ENCODE data around the gene IRAG1.

GRCh38 chr11:10680956-10681487, 12.5 kb downstream of the IRAG1 start:
- TF ChIP-seq, protein P1, sequence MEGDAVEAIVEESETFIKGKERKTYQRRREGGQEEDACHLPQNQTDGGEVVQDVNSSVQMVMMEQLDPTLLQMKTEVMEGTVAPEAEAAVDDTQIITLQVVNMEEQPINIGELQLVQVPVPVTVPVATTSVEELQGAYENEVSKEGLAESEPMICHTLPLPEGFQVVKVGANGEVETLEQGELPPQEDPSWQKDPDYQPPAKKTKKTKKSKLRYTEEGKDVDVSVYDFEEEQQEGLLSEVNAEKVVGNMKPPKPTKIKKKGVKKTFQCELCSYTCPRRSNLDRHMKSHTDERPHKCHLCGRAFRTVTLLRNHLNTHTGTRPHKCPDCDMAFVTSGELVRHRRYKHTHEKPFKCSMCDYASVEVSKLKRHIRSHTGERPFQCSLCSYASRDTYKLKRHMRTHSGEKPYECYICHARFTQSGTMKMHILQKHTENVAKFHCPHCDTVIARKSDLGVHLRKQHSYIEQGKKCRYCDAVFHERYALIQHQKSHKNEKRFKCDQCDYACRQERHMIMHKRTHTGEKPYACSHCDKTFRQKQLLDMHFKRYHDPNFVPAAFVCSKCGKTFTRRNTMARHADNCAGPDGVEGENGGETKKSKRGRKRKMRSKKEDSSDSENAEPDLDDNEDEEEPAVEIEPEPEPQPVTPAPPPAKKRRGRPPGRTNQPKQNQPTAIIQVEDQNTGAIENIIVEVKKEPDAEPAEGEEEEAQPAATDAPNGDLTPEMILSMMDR (IDR thresholded peaks at IDR 0.05; ENCODE audit: poor library complexity, severe bottlenecking) = no peak
- TF ChIP-seq SMC3 (conservative IDR thresholded peaks at IDR 0.05; ENCODE audit: poor library complexity) (no peak), RAD21 (conservative IDR thresholded peaks at IDR 0.05) (no peak), POLR2AphosphoS5 (IDR thresholded peaks at IDR 0.05) (no peak), EZH2 (IDR thresholded peaks at IDR 0.05; ENCODE audit: borderline replicate concordance, insufficient read depth, low read length, poor library complexity, severe bottlenecking) (no peak)
- TF ChIP-seq, protein P2, sequence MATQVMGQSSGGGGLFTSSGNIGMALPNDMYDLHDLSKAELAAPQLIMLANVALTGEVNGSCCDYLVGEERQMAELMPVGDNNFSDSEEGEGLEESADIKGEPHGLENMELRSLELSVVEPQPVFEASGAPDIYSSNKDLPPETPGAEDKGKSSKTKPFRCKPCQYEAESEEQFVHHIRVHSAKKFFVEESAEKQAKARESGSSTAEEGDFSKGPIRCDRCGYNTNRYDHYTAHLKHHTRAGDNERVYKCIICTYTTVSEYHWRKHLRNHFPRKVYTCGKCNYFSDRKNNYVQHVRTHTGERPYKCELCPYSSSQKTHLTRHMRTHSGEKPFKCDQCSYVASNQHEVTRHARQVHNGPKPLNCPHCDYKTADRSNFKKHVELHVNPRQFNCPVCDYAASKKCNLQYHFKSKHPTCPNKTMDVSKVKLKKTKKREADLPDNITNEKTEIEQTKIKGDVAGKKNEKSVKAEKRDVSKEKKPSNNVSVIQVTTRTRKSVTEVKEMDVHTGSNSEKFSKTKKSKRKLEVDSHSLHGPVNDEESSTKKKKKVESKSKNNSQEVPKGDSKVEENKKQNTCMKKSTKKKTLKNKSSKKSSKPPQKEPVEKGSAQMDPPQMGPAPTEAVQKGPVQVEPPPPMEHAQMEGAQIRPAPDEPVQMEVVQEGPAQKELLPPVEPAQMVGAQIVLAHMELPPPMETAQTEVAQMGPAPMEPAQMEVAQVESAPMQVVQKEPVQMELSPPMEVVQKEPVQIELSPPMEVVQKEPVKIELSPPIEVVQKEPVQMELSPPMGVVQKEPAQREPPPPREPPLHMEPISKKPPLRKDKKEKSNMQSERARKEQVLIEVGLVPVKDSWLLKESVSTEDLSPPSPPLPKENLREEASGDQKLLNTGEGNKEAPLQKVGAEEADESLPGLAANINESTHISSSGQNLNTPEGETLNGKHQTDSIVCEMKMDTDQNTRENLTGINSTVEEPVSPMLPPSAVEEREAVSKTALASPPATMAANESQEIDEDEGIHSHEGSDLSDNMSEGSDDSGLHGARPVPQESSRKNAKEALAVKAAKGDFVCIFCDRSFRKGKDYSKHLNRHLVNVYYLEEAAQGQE (IDR thresholded peaks at IDR 0.05; ENCODE audit: borderline replicate concordance) = no peak

Measured in neural cell (in vitro differentiated cells).